HG02759 (cell line): Measurements from ENCODE around the gene LSMEM2.
"Not testable (repeated sequence)": the region's sequence is repeated elsewhere in the genome, so short reads cannot be mapped to it uniquely, and the experiment has no call there.

ENCODE experiments used
- ATAC-seq: cut with Tn5 transposase; IDR thresholded peaks from one replicate; pipeline ENCODE4 v1.9.1; 2021; ENCODE audit warnings: mild to moderate bottlenecking, moderate library complexity; ENCODE audit not compliant: unreplicated experiment

Gene LSMEM2

GRCh38 chr3:50245831-50246516 is 32.9 kb upstream of the LSMEM2 start:
- peak; percentile 76 for ATAC-seq

GRCh38 chr3:50246517-50246954 is 32.4 kb upstream of the LSMEM2 start:
- peak; percentile 58 for ATAC-seq

DNA sequence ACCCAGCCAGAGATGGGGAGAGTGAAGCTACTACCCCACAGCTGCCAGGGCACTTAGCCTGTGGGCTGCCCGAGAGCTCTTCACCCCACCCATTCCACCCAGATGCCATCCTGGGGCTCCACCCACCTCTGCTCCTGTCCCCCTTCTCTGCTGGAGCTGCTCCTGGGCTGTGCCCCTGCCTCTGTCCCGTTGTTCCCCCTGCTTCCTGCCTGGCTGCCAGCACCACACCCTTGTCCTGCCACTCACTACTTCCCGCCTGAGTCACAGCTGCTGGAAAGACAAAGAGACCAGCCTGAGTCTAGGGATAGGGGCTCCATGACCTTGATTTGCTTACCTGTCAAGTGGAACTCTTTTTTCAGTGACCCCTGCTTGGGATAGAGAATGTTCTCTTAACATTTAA is 30.5 kb upstream of the LSMEM2 start:
- no peak for ATAC-seq

- no peak for ATAC-seq
Observed at GRCh38 chr3:50249457-50249856, 29.4 kb upstream of the LSMEM2 start.

GRCh38 chr3:50250514-50250913 is 28.4 kb upstream of the LSMEM2 start:
- ATAC-seq = no peak

GRCh38 chr3:50251220-50251619 is 27.7 kb upstream of the LSMEM2 start:
- no peak for ATAC-seq

DNA sequence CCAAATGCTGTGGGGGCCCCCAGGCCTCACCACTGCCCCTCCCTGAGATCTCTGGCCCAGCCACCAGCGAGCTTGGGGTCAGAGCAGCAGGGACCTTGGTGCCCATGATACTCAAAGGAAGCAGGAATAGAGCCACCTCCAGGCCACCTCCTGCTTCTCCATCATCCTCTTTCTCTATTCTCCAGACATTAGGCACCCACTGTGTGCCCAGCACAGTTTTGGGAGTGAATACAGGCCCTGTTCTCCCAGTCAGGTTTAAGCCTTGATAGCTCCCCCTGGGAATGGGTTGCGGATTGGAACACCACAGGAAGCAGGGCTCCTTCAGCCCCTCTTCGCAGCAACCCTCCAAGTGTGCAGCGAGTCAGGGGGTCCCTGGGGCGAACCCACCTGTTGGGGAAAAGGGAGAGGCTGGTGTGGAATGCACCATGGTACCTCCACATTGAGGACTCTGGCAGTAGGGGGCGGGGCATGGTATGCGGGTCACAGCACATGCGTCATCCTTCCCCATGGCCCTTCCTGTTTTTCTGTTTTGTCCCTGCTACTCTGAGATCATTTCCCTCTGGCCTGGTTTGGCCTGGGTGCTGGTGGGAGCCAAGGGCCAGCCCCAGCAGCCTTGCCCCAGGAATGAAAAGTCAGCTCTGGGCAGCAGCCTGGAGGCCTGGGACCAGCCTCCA is 24.2 kb upstream of the LSMEM2 start:
- no peak for ATAC-seq

- ATAC-seq = no peak
Observed at GRCh38 chr3:50255251-50255615, 23.7 kb upstream of the LSMEM2 start.

- ATAC-seq = no peak
Observed at GRCh38 chr3:50256978-50257890, 21.7 kb upstream of the LSMEM2 start.

DNA sequence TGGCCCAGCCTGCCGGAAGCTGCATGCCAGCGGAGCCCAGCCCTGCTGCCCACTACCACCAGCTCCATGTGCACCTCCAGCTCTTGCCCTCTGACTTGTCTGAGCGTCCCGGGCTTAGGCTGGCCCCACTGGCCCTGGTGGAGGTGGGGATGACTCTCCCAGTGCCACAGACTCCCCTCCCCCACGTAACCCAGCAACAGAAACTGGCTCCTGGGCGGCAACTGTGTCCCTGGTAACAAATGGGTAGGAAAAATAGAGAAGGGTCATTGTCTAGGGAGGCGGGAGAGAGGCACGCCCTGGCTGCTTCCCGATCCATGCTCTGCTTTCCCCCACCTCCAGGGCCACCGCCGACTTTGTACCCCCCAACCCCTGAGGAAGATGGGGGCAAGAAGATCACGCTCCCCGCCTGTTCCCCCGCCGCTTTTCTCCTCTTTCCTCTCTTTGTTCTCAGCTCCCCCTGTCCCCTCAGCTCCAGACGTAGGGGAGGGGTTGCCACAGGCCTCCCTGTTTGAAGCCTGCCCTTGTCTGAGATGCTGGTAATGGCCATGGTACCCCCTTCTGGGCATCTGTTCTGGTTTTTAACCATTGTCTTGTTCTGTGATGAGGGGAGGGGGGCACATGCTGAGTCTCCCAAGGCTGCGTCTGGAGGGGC is 20.7 kb upstream of the LSMEM2 start:
- no peak for ATAC-seq

GRCh38 chr3:50258979-50259378 is 19.9 kb upstream of the LSMEM2 start:
- ATAC-seq = no peak

GRCh38 chr3:50259432-50260026 is 19.4 kb upstream of the LSMEM2 start:
- ATAC-seq = peak; percentile 27

DNA sequence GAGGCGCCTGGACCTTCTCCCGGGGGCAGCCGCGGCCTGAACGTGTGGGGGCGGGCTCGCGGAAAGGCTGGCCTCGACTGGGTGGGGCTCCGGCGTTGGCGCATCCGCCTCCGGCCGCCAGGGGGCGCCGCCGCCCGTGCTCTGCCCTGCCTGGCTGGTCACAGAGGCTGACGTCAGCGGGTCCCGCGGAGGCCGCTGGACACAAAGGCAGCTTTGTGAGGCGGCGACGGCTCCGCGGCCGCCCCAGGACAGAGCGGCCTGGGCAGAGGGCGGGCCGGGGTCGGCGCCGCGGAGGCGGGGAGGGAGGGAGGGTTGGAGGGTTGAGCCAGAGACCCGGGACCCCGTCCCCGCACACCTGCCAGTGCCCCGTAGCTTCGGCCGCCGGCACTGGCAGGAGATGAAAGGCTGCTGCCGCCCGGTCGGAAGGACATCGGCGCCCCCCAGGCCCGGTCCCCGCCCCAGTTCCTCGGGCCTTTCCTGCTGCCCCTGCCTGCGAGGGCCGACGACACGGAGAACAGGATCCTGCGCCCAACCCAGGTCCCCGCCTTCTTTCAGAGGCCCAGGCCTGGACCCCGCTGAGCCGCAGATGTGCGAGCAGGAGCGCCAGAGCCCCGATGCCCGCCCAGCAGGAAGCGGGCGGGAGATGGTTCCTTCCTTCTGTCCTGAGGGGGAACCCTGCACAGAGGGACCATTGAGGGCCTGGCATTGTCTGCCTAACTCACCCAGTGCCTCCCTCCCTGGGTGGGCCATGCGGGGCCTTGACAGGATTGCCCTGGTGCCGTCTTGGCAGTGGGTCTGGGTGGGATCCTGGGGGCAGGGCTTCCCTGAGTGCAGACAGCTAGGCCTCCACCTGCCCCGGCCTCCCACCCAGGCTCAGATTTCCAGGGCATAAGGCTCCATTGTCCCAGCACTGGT is 18.6 kb upstream of the LSMEM2 start:
- ATAC-seq = peak; percentile 90

DNA sequence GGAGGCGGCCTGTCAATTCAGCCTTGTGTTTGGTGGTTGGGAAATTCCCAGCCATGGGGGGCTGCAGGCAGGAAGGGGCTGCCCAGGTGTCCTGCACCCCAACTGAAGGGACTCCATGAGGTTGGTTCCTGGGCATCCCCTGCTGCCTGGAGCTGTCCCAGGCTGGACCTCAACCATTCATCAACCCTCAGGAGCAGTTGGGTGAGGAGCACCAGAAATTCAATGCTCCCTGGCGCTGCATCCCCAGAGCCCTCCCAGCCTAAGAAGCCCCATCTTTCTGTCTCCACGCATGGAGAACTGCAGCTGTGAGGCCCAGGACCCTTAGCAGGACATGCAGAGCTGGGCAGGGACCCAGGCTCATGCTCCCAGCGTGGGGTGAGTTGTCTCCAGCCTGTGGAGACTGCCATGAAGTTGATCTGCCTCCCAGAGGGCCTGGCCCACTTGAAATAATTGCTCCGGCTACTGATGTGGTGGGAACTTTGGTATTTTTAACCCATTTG is 17.9 kb upstream of the LSMEM2 start:
- no peak for ATAC-seq

DNA sequence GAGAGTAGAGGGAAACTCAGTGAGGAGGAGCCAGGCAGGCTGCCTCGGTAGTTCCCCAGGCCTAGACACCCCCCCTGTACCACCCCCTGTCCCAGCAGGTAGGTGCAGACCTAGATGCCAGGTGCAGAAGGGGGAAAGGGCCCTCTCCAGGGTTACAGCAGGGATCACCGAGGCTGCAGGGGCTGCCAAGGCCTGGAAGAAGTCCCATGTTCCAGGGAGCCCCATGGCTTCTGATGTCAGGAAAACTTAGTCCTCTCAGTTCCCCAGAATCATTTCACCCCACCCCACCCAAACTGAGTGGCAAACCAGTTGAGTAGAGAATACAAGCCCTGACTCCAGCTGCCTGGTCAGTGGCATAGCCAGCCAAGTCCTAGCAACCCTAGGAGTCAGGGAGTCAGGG is 17.4 kb upstream of the LSMEM2 start:
- no peak for ATAC-seq

- ATAC-seq = not testable (repeated sequence)
Observed at GRCh38 chr3:50262200-50262599, 16.7 kb upstream of the LSMEM2 start.

- ATAC-seq = no peak
Observed at GRCh38 chr3:50262778-50263177, 16.1 kb upstream of the LSMEM2 start.

- ATAC-seq = no peak
Observed at GRCh38 chr3:50263478-50264382, 15.2 kb upstream of the LSMEM2 start.
